NCI-H1694 (cell line): Measurements from ENCODE around the gene CHST11.
"Not testable (repeated sequence)": the region's sequence is repeated elsewhere in the genome, so short reads cannot be mapped to it uniquely, and the experiment has no call there.

Experiments used
- DNase-seq: peaks from one replicate; lab custom pipeline; 2025; lab: John Stamatoyannopoulos, UW

The CHST11 gene

DNA sequence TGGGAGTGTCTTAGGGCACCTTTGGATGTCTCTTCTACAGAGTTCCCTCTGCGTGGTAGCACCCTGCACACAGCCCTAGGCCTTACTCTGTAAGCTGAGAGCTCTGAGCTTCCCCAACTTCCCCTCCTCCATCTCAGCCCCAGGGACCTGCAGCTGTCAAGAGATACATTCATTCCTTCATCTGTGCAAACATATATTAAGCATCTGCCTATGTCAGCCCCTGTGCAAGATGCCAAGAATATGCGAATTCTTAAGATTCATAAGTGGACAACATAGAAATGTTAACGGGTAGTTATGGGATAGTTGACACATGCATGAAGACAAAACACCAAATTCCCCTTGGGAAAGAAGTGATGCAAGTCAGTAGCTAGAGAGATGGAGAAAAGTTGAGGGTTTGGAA lies 310.5 kb downstream of the CHST11 start:
- no peak for DNase-seq

DNA sequence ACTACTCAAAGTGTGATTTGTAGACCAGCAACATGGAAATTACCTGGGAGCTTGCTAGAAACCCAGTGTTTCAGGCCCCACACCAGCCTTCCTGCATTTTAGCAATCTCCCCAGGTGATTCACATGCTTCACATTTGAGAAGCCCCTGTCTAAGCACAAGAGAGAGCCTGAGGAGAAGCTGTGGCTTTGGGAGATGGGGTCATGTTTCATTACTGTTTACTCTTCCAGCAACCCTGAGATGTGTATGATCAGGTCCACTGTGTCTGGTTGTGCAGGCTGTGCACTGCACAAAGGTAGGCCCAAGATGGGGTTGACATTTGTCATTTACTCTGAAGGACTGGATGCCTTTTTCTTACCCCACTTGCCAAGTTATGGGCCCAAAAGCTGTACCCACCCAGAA lies 311.3 kb downstream of the CHST11 start:
- DNase-seq, result no peak

DNA sequence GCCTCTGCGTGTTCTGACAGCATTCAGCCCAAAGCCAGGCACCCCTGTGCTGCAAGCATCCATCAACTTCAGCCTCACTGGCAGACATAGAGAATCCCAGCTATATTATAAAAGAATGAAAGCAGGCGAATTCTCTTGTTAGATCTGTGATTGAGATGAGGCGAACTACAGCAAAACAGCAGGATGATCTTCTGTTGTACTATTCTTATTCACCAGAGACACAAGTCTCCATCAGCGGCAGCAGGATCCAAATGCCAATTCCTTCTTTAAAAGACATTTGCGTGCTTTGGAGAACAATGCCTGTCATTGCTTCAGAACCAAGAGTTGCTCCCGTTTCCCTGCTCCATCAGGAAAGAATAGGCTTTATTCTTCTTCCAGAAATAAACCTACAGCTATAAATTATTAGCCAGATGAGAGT lies 312.4 kb downstream of the CHST11 start:
- no peak for DNase-seq

DNA sequence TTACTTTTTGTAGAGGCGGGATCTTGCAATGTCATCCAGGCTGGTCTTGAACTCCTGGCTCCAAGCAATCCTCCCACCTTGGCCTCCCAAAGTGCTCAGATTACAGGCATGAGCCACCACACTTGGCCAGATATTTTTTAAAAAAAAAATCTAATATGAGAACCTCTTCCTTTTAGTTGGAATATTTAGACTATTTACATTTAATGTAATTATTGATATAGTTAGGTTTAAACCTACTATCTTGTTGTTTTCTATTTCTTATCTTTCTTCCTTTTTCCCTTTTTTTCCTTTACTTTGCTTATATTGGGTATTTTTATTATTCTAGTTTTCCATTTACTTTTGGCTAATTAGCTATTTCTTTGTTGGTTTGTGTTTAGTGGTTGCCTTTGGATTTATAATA lies 315.6 kb downstream of the CHST11 start:
- no peak for DNase-seq

DNA sequence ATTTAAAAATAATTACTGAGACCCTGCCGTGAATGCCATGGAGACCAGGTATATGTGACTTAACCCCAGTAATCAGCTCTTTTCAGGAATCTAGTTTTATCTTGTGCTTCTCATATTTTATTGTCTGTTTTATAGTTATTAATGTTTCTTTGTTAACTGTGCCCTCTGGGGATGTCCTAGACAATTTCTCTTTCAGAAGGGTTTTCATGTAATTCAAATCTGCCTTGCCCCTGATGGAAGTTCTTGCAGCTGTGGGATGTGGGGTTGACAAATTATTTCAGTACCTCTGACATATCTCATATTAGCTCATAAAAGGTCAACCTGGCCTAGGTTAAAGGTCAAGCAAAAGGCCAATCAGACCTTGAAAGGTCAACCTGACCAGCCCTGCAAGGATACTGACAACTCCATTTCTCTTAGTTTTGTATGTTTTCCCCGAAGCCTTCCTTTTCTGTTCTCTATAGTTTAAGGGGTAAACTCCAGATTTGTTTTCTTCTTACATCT lies 319.0 kb downstream of the CHST11 start:
- no peak for DNase-seq

DNA sequence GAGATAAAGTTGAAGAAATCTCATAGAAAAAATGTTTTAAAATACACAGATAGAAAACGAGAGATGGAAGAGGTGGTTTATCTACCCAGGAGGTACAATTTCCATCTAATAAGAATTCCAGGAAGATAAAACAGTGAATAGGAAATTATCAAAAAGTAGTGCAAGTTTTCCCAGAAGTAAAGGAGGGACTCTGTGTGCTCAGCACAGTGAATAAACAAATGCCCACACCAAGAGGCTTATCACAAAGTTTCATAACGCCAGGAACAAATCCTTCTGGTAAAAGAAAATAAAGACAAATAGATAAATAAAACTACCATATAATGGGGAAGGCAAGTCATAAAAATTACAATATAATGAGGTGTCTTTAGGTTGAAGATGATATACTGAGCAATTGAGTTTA lies 322.4 kb downstream of the CHST11 start:
- no peak for DNase-seq

DNA sequence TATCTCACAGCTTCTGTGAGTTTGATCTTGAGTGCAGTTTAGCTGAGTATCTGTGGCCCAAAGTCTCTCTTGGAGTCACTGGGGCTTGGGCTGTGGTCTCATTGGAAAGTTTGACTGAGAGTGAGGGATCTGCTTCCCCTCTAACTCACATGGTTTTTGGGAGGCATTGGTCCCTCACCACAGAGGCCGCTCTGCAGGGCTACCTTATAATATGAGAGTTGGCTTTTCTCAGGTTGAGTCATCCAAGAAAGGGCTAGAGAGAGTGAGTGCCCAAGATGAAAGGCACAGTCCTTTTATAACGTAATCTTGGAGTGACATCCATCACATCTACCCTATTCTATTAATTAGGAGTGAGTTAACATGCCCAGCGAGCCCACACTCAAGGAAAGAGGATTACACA lies 325.5 kb downstream of the CHST11 start:
- DNase-seq, result no peak

DNA sequence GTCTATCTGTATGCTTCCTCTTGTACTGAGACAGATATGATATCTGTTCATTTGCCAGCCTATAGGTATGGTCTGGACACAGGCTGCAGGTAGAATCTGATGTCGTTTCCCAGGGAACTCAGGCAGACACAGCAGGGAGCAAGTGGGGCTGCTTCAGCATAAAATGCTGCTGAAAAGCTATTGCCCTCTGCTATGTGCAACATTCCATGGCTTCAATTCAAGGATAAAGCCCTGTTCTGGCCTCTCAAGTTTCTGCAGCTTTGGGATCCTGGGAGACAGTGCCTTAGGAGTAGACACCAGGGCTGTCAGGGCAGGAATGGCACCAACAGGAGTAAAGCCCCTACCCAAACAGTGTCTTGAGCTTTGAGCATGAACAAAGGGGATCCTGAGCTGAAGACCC lies 327.8 kb downstream of the CHST11 start:
- DNase-seq, result no peak

DNA sequence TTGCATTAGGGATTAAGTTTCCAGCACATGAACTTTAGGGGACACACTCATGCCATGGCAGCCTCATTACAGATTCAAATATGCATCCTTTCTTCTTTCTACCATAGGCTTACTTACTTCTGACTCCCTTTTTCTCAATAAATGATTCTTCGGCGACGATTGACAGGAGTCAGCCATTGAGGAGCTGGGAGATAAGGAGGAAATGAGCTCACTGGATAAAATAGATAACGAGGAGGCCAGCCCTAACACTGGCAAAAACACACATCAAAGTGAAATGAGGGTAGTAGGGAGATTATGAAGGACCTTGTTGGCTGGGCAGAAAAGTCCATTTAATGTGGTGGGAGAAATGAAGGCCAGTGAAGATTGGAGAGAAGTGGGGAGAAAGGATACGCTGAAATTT lies 329.1 kb downstream of the CHST11 start:
- no peak for DNase-seq

DNA sequence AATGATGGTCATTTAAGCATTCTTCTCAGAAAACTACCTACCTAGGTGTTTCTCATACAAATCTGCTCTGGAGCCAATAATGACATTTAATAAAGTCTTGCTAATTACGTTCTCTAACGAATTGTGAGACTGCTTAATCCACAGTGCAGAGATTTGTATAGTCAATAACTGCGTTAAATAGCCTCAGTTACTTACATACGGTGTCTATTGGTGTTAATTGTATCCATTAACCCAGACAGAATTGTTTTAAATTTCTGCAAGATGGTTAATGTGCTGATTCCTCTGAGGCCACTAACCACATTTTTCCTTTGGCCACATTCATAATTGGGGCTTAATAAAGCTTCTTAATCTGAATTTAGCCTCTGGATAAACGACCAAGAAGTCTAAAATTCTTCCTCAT lies 329.6 kb downstream of the CHST11 start:
- no peak for DNase-seq

DNA sequence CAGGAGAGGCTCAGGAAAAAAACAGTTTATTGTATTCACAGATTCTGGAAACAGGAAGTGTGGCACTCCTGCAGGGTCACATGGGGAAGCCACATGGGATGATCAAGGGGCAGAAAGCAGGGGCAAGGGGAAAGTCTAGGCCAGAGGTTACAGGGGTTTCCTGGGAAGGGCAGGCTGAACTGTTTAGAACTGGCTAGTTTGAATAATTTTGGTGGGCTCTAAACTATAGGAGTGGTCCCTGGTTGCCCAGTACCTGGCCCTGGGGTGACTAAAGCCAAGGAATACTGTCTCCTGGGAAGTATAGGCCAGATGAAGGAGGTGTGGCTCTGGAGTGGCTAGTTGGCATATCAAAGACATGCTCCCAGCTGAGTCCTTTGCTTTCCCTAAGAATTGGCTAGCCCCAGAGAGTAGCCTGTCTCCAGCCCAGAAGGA lies 332.1 kb downstream of the CHST11 start:
- DNase-seq, result no peak

DNA sequence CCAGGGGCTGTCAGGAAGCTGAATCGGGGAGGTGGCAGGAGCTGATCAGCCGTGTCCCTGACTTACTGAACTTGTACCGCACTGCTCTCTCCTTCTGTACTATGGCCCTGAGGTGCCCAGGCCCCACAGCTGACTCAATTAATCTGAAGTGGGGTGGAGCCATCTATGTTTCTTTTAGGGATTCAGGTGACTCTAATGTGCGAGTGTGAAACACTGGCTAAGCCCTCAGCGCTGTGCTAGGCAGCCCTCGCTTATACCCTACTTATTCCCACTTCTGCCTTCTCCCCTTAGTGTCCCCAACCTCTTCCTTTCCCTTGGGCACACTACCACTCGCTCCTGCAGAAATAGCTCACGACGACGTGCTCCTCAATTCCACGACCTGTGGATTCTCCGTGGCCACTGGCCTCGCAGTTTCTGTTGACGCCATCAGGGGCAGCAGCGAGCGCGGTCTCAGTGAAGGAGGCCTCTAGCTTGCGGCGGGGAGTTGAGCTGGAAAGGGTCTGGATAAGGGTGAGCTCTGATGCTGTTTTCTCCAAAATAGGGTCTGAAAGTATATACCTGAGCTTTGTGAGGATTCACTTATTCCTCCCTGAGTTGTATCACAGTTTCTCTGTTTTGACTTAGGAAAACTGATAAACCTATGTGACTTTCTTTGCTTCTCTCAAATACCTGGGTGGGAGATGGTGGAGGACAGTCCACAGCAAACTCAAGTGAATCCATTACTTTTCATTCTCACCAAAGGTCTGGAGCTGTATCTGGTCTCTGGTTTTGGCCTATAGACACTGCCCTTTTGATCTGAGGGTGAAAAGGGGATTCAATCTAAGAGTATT lies 333.8 kb downstream of the CHST11 start:
- no peak for DNase-seq

DNA sequence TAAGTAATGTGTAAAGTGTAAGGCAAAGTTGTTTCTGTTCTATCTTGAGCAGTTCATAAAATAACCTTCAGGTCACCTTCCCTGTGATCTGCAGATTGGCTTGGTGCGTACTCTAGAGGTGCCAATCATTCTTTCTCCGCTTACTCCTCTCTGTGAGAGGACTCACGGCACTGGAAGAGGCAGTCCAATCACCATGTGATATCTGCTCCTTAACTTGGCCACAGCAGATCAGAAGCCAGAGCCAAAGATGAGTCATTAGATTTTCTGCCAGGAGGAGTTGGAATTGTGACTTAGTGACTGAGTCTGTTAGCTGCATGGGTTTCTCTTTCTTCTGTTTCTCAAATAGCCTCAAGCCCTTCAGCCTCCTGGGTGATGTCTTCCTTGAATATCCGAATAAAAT lies 335.8 kb downstream of the CHST11 start:
- DNase-seq, result no peak

DNA sequence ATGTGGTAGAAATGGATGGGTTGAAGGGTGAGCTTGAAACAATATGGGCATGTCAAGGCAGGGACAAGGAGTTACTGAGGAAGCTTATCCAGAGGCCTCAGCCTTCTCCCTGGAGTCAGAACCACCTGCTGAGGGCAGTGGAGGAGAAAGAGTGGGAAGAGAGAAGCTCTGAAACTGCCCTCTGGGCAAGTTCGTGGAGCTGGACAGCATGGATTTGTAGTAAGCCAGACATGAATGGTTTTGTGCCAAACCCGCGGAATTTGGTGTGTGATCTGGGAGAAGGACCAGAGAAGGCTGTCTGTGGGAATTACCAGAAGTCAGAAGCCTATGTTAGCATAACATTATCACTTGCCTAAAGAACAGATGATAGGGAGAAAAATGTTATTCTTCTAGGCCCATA lies 336.5 kb downstream of the CHST11 start:
- no peak for DNase-seq

DNA sequence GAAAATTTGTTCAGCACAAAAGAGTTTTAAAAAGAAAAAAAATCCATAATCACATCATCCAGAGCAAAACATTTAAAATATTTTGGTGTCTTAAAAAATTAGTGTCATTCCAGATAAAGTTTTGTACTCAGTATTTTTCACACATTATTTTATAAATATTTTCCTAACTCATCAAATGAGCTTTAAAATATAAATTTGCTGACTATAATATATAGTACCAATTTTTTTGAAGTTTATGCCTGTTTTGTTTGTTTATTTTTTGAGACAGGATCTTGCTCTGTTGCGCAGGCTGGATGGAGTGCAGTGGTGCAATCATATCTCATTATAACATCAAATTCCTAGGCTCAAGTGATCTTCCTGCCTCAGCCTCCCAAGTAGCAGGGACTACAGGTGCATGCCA lies 337.2 kb downstream of the CHST11 start:
- DNase-seq, result no peak

DNA sequence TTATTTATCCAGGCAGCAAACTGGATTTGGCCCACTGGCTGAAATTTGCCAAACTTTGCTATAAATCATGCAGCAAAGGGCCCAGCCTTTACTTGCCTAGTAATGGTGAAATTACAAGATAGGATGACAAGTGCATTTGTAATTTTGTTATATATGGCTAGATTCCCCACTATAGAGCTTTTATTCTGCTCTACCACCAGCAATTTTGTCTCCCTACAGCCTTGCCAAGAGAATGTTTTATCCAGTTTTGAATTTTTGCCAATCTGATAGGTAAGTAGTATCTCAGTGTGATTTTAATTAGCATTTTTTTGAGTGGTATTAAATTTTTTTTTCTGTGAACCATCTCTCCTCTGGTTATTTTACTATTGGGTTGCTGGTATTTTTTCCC lies 339.7 kb downstream of the CHST11 start:
- DNase-seq, result no peak

DNA sequence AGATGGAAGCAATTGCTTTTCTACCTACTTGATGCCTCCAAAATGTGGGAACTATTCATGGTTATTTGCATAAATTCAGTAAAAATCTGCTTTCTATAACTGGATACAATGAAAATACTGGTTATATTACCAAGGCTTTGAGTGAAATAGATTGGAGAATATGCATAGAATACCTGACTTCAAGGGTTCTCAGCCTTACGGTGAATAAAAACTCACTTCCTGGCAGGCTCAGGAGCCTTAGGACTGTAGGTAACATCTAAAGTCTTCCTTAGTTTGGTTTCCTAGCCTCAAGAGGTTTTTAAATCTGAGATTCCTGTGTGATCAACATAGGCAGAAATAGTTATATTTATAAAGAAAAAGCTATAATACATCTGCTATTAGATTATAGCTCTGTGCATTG lies 342.7 kb downstream of the CHST11 start:
- DNase-seq, result no peak

DNA sequence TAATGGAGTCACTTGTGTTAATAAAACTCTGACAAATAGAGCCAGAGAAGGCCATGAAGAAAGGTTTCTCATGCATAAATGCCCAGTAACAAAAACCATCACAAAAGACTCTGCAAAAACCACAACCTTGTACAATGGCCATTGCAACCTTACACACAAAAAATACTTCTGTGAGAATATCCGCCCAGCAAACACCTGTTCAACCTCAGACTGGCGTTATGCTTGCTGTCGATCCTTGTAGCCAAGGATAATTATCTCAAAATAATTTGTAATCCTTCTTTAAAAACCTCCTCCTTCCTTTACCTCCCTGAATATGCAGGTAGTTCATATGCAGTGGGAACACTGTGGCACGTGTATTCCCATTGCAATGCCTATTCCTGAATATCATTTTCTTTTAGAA lies 344.3 kb downstream of the CHST11 start:
- DNase-seq, result no peak

DNA sequence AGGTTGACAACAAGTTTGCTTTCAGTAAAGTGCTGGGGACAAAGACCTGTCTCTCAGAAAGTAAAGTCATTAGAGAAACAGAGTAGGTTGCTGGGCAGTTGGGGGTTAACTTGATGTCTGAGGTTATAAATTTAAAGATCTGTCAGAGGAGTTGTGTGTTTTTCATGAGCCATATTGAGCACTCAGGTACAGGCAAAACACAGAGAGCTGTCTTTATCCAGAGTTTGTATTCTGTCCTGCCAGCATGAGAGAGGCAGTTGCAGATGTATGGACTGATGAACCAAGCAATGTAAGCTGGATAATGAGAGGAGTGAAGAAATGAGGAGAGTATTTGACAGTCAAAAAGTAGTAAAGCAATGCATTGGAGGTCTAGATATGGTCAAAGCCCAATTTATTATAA lies 344.7 kb downstream of the CHST11 start:
- DNase-seq, result no peak

DNA sequence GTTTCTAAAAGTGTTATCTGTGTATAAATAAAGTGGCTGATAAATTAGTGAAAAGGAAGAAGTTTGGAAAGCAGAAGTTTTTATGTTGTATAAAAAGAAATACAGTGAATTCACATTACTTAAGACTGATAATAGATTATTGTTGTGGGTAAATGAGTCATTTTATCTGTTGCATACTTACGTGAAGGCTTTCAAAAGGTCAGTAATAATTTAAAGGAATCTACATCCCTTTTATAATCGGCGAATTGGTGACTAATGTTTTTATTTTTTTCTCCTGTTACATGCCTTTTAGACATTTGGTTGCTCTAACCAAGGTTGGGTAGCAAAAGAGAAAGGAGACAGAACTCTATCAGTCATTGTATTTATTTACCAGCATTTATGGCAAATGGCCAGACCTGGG lies 345.5 kb downstream of the CHST11 start:
- DNase-seq, result no peak

DNA sequence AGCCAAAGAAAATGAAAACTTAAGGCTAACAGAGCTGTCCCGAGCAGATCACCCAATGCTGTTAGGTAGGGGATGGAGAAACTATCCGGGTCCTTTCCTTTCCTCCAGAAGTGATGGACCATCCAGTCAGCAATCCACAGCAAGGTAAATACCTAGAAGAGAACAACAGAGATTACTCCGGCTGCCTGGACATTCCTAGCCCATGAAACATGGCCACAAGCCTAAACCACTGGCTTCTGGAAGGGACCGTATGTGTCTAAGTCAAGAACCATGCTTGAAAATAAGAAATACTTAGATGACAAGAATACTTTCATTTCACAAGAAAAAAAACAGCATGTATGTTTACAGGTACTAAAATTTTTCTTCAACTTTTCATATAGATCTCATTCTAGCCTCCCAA lies 348.4 kb downstream of the CHST11 start:
- DNase-seq, result no peak

DNA sequence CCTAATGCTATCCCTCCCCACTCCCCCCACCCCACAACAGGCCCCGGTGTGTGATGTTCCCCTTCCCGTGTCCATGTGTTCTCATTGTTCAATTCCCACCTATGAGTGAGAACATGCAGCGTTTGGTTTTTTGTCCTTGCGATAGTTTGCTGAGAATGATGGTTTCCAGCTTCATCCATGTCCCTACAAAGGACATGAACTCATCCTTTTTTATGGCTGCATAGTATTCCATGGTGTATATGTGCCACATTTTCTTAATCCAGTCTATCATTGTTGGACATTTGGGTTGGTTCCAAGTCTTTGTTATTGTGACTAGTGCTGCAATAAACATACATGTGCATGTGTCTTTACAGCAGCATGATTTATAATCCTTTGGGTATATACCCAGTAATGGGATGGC lies 349.4 kb downstream of the CHST11 start:
- not testable (repeated sequence) for DNase-seq

DNA sequence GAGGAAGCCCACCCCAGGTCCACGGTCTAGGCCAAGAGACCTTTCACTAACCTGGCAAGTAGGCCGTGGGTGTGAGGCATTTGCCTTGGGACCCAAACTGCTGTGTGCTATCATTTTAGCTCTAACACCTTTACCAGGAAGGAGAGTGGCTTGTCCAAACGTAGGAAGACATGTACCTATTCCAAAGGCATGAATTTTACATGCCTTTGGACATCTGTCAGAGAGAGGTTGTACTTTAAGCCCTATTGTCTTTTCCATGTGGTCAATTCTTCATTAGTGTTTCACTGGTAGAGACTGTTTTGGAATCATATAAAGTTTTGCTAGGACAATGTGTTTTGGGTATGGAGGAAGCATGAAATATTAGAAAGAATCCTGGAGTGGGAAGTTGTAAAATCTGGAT lies 352.5 kb downstream of the CHST11 start:
- DNase-seq, result no peak

DNA sequence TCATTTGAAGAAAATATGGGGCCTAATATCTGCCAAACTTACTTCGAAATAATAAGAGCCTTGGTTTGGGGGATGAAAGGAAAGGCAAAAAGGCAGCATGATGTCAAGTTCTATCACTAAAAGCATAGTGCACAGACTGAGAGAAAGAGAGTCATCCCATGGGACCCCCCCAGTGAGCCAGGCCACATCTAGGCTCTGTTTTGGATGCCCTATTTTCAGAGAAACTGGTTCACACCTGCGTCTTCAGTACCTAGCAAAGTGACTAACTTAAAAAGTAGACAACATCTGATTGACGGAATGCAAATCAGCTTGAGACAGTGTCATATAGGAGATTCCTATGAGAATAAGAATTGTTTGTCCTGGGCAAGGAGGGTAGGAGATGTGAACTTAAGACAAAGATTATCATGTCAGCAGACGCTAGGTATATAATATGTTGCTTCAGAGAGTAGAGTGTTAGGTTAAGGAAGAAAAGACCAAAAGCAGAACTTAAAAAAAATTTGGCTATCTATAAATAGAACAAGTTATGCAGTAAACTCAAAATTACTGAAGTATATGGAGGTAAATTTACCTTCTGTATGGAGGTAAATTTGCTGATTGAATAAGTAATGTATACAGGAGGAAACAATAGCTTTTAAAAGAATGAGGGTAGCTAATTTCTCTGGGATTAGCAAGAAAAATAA lies 353.1 kb downstream of the CHST11 start:
- no peak for DNase-seq
